ENCODE results near the gene EPHB2.

- TF ChIP-seq POLR2A (IDR thresholded peaks at IDR 0.05) (no peak), CTCF (IDR thresholded peaks at IDR 0.05) (no peak)
Measured at GRCh38 chr1:22814176-22815042, 103.8 kb downstream of the EPHB2 start.
